GM19023 (cell line): ENCODE measurements around the gene ZNF683.
"Not testable (repeated sequence)": the region's sequence is repeated elsewhere in the genome, so short reads cannot be mapped to it uniquely, and the experiment has no call there.

ENCODE experiments used
- ATAC-seq: cut with Tn5 transposase; IDR thresholded peaks from one replicate; pipeline ENCODE4 v1.9.1; 2021; ENCODE audit warnings: mild to moderate bottlenecking, moderate library complexity; ENCODE audit not compliant: unreplicated experiment

ZNF683 gene

GRCh38 chr1:26387447-26387846 lies 14.9 kb upstream of the ZNF683 start:
- ATAC-seq: no peak

DNA sequence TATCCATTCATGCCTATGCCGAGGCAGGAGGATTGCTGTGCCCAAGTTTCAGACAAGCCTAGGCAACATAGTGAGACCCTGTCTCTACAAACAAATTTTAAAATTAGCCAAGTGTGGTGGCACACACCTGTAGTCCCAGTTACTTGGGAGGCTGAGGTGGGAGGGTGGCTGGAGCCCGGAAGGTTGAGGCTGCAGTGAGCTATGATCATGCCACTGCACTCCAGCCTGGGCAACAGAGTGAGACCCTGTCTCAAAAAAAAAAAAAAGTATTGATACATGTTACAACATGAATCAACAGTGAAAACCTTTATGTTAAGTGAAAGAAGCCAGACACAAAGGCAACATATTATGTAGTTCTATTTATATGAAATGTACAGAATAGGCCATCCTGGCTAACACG lies 12.5 kb upstream of the ZNF683 start:
- not testable (repeated sequence) for ATAC-seq

- no peak for ATAC-seq
These were observed 11.5 kb upstream of the ZNF683 start for GRCh38 chr1:26384076-26384475.

- no peak for ATAC-seq
These were observed 6.3 kb upstream of the ZNF683 start for GRCh38 chr1:26378879-26379251.

GRCh38 chr1:26378088-26378878 lies 5.7 kb upstream of the ZNF683 start:
- peak; percentile 71 for ATAC-seq

DNA sequence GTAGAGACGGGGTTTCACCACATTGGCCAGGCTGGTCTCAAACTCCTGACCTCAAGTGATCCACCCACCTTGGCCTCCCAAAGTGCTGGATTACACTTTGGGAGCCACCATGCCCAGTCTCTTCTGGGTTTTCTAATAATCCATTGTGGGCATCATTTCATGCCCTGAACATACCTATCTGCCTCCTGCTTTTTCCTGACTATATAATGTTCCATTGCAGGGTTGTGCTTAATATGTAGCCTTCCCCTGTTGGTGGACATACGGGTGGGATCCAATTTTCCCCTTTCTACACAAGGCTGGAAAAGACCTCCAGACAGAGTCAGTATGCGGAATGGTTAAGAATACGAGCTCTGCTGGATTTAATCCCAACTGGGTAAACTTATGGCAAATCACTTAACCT lies 3.5 kb upstream of the ZNF683 start:
- ATAC-seq: no peak

GRCh38 chr1:26375081-26375480 lies 2.5 kb upstream of the ZNF683 start:
- ATAC-seq: no peak

- ATAC-seq: not testable (repeated sequence)
These were observed 1.8 kb upstream of the ZNF683 start for GRCh38 chr1:26374361-26374760.

- ATAC-seq: no peak
These were observed 1.2 kb upstream of the ZNF683 start for GRCh38 chr1:26373789-26374188.

DNA sequence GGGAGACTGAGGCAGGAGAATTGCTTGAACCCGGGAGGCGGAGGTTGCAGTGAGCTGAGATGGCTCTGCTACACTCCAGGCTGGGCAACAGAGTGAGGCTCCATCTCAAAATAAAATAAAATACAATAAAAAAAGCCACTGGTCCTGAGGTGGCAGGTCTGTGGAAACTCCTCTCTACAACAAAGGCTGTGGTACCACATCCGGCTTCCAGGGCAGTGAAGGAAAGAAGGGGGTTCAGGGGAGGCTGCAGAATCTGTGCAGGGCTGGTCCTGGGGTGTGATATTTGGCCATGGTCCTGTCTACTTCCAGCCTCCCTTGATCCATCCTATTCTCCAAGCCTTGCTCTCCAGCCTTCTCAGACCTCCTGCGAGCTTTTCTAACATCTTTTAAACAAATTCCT lies 731 bp upstream of the ZNF683 start:
- no peak for ATAC-seq

- no peak for ATAC-seq
These were observed 511 bp downstream of the ZNF683 start for GRCh38 chr1:26372039-26372438.

DNA sequence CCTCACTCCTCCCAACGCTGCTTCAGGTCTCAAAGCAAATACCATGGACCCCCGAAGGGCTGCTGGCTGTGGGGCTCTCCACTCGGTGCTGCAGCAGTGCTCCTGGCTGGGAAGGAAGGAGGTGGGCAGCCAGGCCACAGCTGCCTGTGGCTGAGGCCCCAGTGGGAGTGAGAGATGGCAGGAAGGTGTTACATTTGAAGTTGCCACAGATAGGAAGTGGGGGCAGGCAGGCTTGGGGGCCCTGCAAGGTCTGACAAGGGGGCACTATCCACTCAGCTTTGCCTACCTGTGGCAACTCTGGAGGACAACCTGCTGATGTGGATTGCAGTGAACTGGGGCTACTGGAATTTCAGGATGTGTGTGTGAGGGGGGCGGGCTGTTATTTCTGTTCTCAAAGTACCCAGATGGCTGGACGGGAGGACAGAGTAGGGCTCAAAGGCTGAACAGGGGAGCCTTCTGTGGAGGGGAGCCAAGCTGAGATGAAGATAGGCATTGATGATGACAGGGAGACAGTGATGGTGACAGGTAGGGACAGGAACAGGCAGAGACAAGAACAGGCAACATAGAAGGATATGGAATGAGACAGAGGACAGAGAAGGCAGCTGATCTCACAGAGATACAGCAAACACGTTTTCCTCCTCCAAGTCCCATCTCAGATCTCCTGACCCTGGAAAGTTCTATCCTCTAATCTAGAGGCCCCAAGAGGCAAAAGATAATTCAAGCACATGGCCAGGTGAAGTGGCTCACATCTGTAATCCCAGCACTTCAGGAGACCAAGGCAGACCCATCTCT lies 1.8 kb downstream of the ZNF683 start:
- ATAC-seq: no peak

DNA sequence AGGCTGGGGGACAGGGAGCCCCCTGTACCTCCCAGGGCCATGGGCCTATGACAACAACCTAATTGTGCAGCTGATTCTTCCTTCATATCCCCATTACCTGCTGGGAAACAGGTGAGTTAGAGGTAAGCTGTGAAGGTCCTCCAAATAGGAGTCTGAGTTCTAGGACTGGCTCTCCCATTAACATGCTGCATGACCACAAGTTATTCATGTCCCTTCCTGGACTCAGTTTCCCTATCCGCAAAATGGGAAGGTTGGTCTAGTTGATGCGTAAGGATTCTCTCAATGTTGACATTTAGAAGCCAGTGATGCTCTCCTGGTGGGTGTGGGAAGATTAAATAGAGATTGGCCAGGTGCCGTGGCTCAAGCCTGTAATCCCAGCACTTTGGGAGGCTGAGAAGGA lies 4.1 kb downstream of the ZNF683 start:
- no peak for ATAC-seq

- ATAC-seq: no peak
These were observed 4.5 kb downstream of the ZNF683 start for GRCh38 chr1:26368006-26368405.

DNA sequence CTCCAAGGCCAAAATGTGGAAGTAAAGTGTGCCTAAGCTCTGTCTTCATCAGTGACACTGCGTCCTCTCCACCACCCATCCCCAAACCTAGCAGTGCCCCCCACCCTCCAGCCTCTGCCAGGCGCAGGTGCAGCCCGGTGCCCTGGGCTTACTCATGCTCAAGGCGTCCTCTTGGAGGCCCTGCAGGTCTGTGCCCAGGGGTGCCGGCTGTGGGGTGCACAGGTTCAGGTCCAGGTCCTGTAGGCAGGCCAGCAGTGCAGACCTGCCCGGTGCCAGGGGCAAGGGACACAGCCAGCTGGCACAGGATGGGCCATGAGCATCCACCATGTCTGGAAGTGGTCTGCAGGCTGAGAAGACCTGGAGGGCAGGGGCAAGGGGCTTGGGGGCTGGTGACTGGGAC lies 5.1 kb downstream of the ZNF683 start:
- no peak for ATAC-seq

DNA sequence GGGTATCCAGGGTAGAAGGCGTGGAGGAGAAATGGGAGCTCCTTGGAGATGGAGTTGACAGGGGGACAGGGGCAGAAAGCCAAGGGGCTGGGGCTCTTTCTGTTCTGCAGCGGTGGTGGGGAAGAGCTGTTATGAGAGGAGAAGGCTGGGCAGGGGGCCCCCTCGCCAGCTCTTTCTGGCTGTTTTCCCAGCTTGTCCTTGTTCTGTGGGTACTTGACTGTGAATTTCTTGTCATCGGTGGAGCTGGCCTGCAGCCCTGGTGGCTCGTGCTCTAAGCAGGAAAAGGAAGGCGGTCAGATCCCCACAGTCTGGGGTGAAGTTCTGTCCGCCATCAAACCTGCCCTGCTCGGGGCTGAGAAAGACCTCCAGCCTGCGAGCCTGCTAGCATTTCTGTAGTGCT lies 7.6 kb downstream of the ZNF683 start:
- ATAC-seq: no peak

GRCh38 chr1:26363549-26364448 lies 8.8 kb downstream of the ZNF683 start:
- no peak for ATAC-seq

DNA sequence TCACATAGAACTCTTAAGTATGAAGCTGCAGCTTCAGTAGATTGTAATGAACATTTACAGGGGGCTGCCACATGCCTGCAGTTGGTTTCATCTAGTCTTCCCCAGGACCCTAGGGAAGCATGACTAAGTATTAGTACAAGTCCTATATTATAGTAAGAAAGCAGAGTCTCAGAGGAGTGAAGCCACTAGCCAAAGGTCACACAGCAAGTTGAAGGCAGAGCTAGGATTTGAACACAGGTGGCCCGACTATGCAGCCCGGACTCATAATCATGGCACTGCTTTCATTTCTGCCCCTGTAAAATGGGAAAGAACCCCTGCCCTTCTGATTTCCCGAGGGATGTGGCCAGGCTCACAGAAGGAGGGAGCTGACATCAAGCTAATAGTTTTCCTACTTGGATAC lies 10.2 kb downstream of the ZNF683 start:
- no peak for ATAC-seq

DNA sequence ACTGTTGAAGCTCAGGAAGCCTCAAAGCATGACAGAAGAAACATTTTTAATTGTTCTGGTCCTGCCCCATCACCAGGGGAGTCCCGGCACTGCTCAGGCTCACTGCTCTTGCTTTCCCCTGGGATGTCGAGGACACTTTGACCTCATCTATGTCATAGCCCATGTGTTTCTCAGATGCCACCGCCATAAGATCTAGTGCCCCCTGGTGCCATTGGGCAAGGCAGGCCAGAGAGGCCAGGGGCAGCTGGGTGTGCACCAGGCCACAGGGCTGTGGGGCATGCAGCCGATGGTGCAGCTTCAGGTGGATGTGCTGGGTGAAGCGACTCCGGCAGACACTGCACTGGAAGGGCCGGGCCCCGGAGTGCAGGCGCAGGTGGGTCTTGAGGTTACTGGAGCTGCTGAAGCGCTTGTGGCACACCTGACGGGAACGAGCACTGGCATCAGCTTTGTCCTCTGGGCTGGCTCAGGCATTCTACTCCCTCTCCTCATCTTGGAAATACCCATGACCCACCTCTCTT lies 10.9 kb downstream of the ZNF683 start:
- no peak for ATAC-seq

DNA sequence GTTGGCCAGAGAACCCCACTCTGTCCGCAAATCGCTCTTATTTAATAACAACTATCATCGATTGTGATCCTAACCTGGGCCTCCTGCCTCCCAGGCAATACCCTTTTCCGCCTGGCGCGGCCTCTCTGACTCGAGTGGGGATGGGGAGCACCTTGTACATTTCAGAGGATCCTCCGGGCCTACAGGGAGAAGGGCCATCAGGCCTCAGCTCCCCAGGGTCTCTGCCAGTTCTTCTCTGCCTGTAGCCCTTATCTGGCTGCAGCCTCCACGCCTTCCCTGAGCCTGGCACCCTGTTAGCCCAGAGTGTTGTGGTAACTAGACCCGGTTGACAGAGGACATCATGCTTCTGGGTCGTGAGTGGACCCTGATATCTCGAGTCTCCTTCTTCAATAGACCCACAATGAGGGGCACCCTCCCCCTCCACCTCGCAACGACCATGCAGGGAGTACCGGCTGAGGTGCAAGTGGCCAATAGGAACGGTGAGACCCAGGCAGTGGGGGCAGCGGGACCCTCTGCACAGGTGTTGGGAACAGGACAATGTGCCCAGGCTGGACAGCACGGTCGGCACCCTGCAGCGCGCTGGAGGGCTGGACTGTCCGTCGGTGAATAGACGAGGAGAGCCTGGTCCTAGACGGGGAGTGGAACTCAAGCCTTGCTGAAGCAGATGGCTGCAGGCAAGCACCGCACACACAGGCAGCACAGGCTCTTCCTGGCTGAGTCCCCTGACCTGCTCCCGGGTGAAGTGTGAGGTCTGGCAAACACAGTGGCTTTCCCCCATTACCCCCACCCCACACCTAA lies 11.5 kb downstream of the ZNF683 start:
- ATAC-seq: no peak
